HFFc6 (cell line): ENCODE results near the gene BMF. TPM values are rescaled to one million over a fixed set of nuclear protein-coding genes. Genes with fewer than 3 reads are reported as not detected.

Experiments used
- DNase-seq: peaks from one replicate; pipeline ENCODE4 v3.0.0-alpha.2; 2018
- H3K27ac Mint-ChIP-seq: 2 replicates; pipeline ENCODE4 v1.8.0; 2020; ENCODE audit warnings: mild to moderate bottlenecking, mixed read lengths
- H3K27me3 Mint-ChIP-seq: 2 replicates; pipeline ENCODE4 v1.8.0; 2021; ENCODE audit warnings: mild to moderate bottlenecking, moderate library complexity, mixed read lengths; ENCODE audit not compliant: insufficient read depth
- H3K36me3 Mint-ChIP-seq: 2 replicates; pipeline ENCODE4 v1.8.0; 2021; ENCODE audit warnings: low read depth, mixed read lengths
- H3K4me1 Mint-ChIP-seq: 2 replicates; pipeline ENCODE4 v1.8.0; 2020; ENCODE audit warnings: low read depth, mixed read lengths
- H3K4me3 Mint-ChIP-seq: 2 replicates; pipeline ENCODE4 v1.8.0; 2020; ENCODE audit warnings: mild to moderate bottlenecking, moderate library complexity, mixed read lengths
- H3K9me3 Mint-ChIP-seq: 2 replicates; pipeline ENCODE4 v1.8.0; 2020; ENCODE audit warnings: mild to moderate bottlenecking, mixed read lengths
- CTCF ChIP-seq: fragments of 200-600 bp; sonication (generic); IDR thresholded peaks from 2 replicates; pipeline ENCODE4 v1.5.0; 2021; ENCODE audit warnings: antibody characterized with exemption, mild to moderate bottlenecking
- total RNA-seq, 6 experiments: library from RNA; stranded (reverse); fragmentation: NEBNext Ultra II Directional; extraction: Animal tissue kit (Norgen Biotek cat#: 25700); gene quantifications; 2 replicates in 1 of 6; 3 replicates in 5 of 6; pipeline ENCODE4 v1.2.3, GENCODE V29; 2021

The BMF gene
- total RNA-seq, 6 experiments from 2014 or later: 0.57 to 1.2 (median 0.81) TPM

GRCh38 chr15:40111888-40112287 lies 3.2 kb upstream of the BMF start:
- Mint-ChIP-seq H3K4me3 (no peak overlapping the region), H3K27me3 (peaks cover 29% of the 10 kb centered on the region), H3K36me3 (no peaks in the 10 kb centered on the region), H3K9me3 (no peaks in the 10 kb centered on the region), H3K4me1 (peaks cover 36% of the 10 kb centered on the region), H3K27ac (no peak overlapping the region)
- TF ChIP-seq CTCF: no peak
- no peak for DNase-seq

- Mint-ChIP-seq H3K27ac (no peak overlapping the region), H3K27me3 (peaks cover 29% of the 10 kb centered on the region), H3K4me3 (no peak overlapping the region), H3K36me3 (no peaks in the 10 kb centered on the region), H3K4me1 (peaks cover 37% of the 10 kb centered on the region), H3K9me3 (no peaks in the 10 kb centered on the region)
- DNase-seq: no peak
- TF ChIP-seq CTCF: no peak
Measured at GRCh38 chr15:40110866-40111550, 2.3 kb upstream of the BMF start.

GRCh38 chr15:40108061-40108854 lies 421 bp downstream of the BMF start:
- peak; percentile 59 for DNase-seq
- Mint-ChIP-seq H3K36me3 (no peaks in the 10 kb centered on the region), H3K9me3 (no peaks in the 10 kb centered on the region), H3K4me1 (peaks cover 51% of the 10 kb centered on the region), H3K4me3 (peak overlapping the region; percentile 91), H3K27me3 (peaks cover 21% of the 10 kb centered on the region), H3K27ac (peak overlapping the region; percentile 71)
- TF ChIP-seq CTCF: no peak

- H3K9me3 Mint-ChIP-seq: no peaks in the 10 kb centered on the region
- H3K4me1 Mint-ChIP-seq: peaks cover 65% of the 10 kb centered on the region
Measured at GRCh38 chr15:40106203-40107161, 2.2 kb downstream of the BMF start.

More at GRCh38 chr15:40106203-40107161, 2.2 kb downstream of the BMF start:
- Mint-ChIP-seq H3K27me3 (peaks cover 9% of the 10 kb centered on the region), H3K4me3 (no peak overlapping the region), H3K27ac (no peak overlapping the region), H3K36me3 (no peaks in the 10 kb centered on the region)
- TF ChIP-seq CTCF: no peak
- DNase-seq: no peak
